Stimulated activated naive CD8-positive, alpha-beta T cell treated with anti-CD3 and anti-CD28 coated beads, Interleukin-15, Interleukin-2, amounts not matched to agents 100 ng/mL and 50 ng/mL, for 24 hours (primary cell): Measurements from ENCODE around the gene TGFBRAP1.
"Not testable (repeated sequence)": the region's sequence is repeated elsewhere in the genome, so short reads cannot be mapped to it uniquely, and the experiment has no call there.

Source experiments
- H3K27ac Mint-ChIP-seq: one replicate; pipeline ENCODE4 v1.8.0; 2021; ENCODE audit warnings: mild to moderate bottlenecking, mixed read lengths
- H3K27me3 Mint-ChIP-seq: one replicate; pipeline ENCODE4 v1.8.0; 2021; ENCODE audit warnings: mixed read lengths
- H3K36me3 Mint-ChIP-seq: one replicate; pipeline ENCODE4 v1.8.0; 2021; ENCODE audit warnings: low read depth, mixed read lengths
- H3K4me1 Mint-ChIP-seq: one replicate; pipeline ENCODE4 v1.8.0; 2021; ENCODE audit warnings: low read depth, mixed read lengths
- H3K4me3 Mint-ChIP-seq: one replicate; pipeline ENCODE4 v1.8.0; 2021; ENCODE audit warnings: mild to moderate bottlenecking, mixed read lengths
- H3K9me3 Mint-ChIP-seq: one replicate; pipeline ENCODE4 v1.8.0; 2021; ENCODE audit warnings: mixed read lengths

Gene TGFBRAP1

DNA sequence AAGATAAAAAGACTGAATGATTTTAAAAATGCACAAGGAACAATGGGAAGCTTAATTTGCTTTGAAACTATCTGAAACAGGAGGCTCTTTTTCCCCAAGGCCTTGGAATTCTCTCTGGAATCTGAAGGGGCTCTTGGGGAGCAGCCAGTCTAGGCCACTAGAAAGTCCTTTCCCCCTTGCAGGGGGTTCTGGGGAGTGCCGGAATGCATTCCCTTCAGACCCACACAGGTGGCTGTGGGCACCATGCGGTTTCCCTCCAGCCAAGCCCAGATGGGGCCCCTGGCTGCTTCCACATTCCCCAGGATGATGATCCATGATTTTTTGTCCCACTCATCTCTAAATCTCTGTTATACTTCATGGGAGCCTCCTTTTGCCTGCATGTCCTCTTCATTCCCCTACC lies 77.3 kb downstream of the TGFBRAP1 start:
- H3K27me3 Mint-ChIP-seq, result no peaks in the 10 kb centered on the region
- H3K4me1 Mint-ChIP-seq, result no peaks in the 10 kb centered on the region
- H3K4me3 Mint-ChIP-seq, result no peak overlapping the region
- no peaks in the 10 kb centered on the region for H3K9me3 Mint-ChIP-seq
- H3K36me3 Mint-ChIP-seq, result no peaks in the 10 kb centered on the region
- H3K27ac Mint-ChIP-seq, result no peak overlapping the region

DNA sequence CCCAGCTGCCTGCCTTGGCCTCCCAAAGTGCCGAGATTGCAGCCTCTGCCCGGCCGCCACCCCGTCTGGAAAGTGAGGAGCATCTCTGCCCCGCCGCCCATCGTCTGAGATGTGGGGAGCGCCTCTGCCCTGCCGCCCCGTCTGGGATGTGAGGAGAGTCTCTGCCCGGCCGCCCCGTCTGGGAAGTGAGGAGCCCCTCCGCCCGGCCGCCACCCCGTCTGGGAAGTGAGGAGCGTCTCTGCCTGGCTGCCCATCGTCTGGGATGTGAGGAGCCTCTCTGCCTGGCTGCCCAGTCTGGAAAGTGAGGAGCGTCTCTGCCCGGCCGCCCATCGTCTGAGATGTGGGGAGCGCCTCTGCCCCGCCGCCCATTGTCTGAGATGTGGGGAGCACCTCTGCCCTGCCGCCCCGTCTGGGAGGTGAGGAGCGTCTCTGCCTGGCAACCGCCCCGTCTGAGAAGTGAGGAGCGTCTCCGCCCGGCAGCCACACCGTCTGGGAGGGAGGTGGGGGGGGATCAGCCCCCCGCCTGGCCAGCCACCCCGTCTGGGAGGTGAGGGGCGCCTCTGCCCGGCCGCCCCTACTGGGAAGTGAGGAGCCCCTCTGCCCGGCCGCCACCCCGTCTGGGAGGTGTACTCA lies 78.4 kb downstream of the TGFBRAP1 start:
- not testable (repeated sequence) for H3K27me3 Mint-ChIP-seq, H3K36me3 Mint-ChIP-seq, H3K4me3 Mint-ChIP-seq, H3K27ac Mint-ChIP-seq, H3K9me3 Mint-ChIP-seq, H3K4me1 Mint-ChIP-seq

DNA sequence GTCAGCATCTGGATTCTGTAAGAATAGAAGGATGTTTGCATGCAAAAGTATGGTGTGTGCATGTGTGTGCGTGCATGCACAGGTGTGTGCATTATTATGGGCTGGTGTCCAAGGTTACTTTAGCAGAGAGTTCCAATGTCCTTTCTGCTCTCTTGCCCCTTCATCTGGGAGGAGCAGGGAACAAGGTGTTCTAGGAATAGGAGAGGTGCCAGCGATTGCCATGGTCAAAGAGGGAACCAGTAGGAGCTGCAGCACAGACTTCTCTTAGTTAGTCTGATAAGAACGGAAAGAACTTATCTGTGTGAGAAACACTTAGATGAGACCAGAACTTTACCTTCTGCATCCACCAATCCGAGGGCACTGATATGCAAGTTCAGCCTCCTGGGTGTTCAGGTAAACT lies 79.6 kb downstream of the TGFBRAP1 start:
- H3K9me3 Mint-ChIP-seq, result no peaks in the 10 kb centered on the region
- H3K4me1 Mint-ChIP-seq, result no peaks in the 10 kb centered on the region
- H3K27me3 Mint-ChIP-seq, result no peaks in the 10 kb centered on the region

GRCh38 chr2:105249181-105249580 lies 80.4 kb downstream of the TGFBRAP1 start:
- Mint-ChIP-seq H3K4me3 (no peak overlapping the region), H3K27me3 (no peaks in the 10 kb centered on the region), H3K27ac (no peak overlapping the region), H3K4me1 (no peaks in the 10 kb centered on the region), H3K9me3 (no peaks in the 10 kb centered on the region), H3K36me3 (no peaks in the 10 kb centered on the region)

More for the DNA sequence above, 79.6 kb downstream of the TGFBRAP1 start:
- no peak overlapping the region for H3K4me3 Mint-ChIP-seq
- no peak overlapping the region for H3K27ac Mint-ChIP-seq
- H3K36me3 Mint-ChIP-seq, result no peaks in the 10 kb centered on the region

DNA sequence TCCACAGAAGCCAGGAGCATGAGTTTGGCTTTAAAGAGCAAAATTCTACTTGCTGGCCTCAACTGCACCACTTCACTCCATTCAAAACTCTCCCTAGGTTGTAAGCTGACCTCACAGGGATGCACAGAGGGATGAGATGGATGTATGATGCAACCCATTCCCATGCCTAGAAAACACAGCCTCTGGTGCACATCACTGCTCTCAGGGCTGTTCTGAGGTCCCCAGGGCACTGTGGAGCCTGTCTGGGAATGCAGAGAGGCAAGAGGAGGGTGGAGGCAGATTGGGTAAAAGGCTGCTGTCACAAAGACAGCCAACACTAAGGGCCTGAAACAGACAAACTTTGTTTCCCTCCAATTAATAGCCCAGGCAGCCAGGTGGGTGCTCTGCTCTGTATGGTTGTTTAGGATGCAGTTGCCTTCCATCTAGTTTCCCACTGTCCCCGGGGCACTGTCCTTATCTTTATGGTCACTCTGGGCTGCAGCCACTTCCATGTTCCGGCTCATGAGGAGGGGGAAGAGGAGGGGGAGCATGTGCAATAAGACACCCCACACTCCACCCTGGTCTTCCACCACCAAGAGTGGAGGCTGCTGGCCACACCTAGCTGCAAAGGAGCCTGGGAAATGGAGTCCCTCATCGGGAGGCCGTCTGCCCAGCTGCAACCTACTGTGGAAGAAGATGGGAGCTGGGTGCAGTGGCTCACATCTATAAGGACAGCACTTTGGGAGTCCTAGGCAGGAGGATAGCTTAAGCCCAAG lies 81.0 kb downstream of the TGFBRAP1 start:
- Mint-ChIP-seq H3K36me3 (no peaks in the 10 kb centered on the region), H3K27me3 (no peaks in the 10 kb centered on the region), H3K4me1 (no peaks in the 10 kb centered on the region), H3K4me3 (no peak overlapping the region), H3K27ac (no peak overlapping the region), H3K9me3 (no peaks in the 10 kb centered on the region)

- Mint-ChIP-seq H3K9me3 (no peaks in the 10 kb centered on the region), H3K27ac (no peak overlapping the region), H3K4me1 (no peaks in the 10 kb centered on the region), H3K27me3 (no peaks in the 10 kb centered on the region), H3K4me3 (no peak overlapping the region), H3K36me3 (no peaks in the 10 kb centered on the region)
These were observed 85.1 kb downstream of the TGFBRAP1 start for GRCh38 chr2:105244451-105244850.

DNA sequence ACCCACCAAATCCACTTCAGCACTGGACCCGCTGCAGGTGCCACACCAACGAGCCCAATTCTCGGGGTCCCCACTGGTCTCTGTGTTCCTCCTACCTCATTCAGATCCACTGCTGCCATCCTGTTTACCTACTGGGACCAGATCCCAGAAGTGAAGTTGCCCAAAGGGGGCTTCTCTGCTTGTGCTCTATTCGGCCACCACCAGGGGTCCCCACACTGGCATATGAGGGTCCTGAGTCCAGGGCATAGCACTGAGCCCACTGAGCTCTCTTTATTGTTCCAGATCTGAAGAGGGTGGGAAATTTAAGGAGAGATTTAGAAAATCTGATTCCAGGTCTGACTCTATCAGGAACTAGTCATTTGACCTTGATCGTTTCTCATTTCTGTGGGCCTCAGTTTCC lies 85.6 kb downstream of the TGFBRAP1 start:
- no peaks in the 10 kb centered on the region for H3K36me3 Mint-ChIP-seq
- H3K4me3 Mint-ChIP-seq, result no peak overlapping the region
- H3K4me1 Mint-ChIP-seq, result no peaks in the 10 kb centered on the region
- no peaks in the 10 kb centered on the region for H3K9me3 Mint-ChIP-seq
- no peak overlapping the region for H3K27ac Mint-ChIP-seq
- no peaks in the 10 kb centered on the region for H3K27me3 Mint-ChIP-seq

DNA sequence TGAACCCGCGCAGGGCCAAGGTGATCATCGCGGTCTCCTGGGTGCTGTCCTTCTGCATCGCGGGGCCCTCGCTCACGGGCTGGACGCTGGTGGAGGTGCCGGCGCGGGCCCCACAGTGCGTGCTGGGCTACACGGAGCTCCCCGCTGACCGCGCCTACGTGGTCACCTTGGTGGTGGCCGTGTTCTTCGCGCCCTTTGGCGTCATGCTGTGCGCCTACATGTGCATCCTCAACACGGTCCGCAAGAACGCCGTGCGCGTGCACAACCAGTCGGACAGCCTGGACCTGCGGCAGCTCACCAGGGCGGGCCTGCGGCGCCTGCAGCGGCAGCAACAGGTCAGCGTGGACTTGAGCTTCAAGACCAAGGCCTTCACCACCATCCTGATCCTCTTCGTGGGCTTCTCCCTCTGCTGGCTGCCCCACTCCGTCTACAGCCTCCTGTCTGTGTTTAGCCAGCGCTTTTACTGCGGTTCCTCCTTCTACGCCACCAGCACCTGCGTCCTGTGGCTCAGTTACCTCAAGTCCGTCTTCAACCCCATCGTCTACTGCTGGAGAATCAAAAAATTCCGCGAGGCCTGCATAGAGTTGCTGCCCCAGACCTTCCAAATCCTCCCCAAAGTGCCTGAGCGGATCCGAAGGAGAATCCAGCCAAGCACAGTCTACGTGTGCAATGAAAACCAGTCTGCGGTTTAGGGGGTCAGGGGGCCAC lies 87.1 kb downstream of the TGFBRAP1 start:
- no peaks in the 10 kb centered on the region for H3K36me3 Mint-ChIP-seq
- H3K4me3 Mint-ChIP-seq, result no peak overlapping the region
- H3K9me3 Mint-ChIP-seq, result no peaks in the 10 kb centered on the region
- no peaks in the 10 kb centered on the region for H3K27me3 Mint-ChIP-seq
- H3K27ac Mint-ChIP-seq, result no peak overlapping the region
- no peaks in the 10 kb centered on the region for H3K4me1 Mint-ChIP-seq

DNA sequence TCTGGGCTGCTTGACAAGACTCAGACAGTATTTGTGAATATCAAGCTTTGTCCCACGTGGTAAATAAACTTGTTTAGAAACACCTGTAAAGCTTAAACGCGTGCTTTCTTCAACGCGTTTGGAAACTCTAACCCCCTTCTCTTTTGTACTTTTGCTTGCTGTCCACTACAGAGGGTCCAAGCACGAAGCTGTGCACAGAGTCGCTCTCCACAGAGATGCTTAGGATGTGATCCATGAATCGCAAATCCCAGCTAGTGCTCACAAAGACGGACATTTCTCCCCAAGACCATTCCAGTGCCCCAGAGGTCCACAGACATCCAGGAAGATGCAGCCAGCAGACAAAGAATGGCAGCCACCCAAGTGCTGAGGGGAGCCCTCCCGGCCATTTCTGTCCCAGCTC lies 88.1 kb downstream of the TGFBRAP1 start, which contains the start of gene GPR45:
Gene GPR45, plus strand, starts transcription at position 301 of the 400 bp plus-strand sequence. CDS start 116 bp downstream, outside the sequence.
- Mint-ChIP-seq H3K27me3 (peaks cover 4% of the 10 kb centered on the region), H3K36me3 (no peaks in the 10 kb centered on the region), H3K9me3 (no peaks in the 10 kb centered on the region), H3K27ac (no peak within 1 kb of the TSS), H3K4me3 (no peak within 1 kb of the TSS), H3K4me1 (no peaks in the 10 kb centered on the region)

DNA sequence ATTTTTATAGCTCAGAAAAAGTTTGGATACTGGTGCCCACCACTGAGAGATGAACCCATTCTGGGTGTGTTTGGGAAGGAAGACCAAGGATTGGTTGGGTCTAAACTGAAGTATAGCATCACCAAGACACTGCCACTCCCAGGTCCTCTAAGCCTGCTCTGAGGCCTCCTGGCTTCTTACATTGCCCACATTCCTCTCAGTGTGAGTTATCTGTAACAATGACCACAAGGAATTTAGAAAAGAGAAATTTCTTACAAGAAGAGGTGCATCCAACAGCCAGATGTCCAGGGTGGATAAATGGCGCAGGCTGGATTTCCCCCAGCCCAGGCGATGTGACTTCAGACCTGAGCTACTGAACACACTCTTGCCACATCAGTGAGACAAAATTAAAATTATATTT lies 89.6 kb downstream of the TGFBRAP1 start:
- no peaks in the 10 kb centered on the region for H3K9me3 Mint-ChIP-seq
- peaks cover 4% of the 10 kb centered on the region for H3K27me3 Mint-ChIP-seq
- H3K27ac Mint-ChIP-seq, result no peak overlapping the region
- no peaks in the 10 kb centered on the region for H3K4me1 Mint-ChIP-seq
- no peaks in the 10 kb centered on the region for H3K36me3 Mint-ChIP-seq
- H3K4me3 Mint-ChIP-seq, result no peak overlapping the region

DNA sequence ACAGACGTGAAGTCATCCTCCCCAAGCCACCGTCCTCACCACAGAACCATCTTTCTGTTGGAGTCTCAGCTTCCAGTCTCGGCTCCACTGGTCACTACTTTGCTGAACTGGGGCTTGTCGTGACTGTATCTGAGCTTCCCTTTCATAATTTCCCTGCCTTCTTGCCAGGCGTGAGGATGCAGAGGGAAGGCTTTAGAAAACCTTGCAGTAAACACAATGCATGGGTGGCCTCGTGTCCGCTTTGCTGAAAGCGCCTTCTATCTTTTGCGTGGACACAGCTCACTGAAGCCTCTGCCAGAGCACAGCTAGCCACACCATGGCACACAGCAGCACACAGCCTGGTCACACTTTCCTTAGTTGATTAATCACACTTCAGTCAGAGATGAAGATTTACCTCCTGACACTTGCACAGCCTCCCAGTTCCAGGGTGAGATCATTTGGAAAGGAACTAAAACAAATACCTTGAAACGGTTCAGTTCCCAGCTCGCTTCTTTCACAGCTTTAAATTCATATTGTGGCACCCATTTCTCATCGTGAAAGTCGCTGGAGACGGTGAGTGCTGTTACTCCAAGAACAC lies 90.8 kb downstream of the TGFBRAP1 start:
- Mint-ChIP-seq H3K9me3 (no peaks in the 10 kb centered on the region), H3K36me3 (no peaks in the 10 kb centered on the region), H3K4me3 (no peak overlapping the region), H3K4me1 (no peaks in the 10 kb centered on the region), H3K27me3 (peaks cover 4% of the 10 kb centered on the region), H3K27ac (no peak overlapping the region)

DNA sequence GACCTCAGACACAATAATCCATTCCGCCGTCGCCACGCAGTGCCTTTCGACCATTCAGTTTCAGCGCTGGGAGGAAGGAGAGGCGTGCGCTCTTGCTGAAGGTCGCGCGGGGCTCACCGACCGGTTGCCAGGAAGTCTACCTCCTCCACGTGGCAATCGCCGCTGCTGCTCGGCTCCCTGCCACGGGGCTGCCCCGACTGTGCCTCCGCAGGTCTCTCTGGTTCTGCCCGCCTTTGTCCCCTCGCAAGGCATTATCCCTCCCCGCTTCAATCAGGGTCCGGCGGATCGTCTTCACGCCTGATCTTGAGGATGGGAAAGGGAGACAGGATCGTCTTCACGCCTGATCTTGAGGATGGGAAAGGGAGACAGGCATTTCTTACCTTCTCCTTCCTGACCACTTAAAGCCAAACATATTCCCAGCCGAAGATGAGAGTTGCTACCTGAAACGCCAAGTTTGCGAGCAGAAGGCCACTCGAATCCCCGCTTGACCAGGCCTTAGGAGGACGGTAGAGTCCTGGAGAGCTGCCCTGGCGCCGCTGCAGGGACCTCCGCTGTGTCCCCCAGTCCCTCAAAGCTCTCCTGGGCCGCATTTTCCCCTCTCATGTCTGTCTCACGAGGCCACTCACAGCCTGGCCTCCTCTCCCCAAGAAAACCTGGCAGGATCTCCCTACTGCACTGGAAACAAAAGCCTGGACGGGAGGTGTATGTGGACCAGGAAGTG lies 92.3 kb downstream of the TGFBRAP1 start:
- Mint-ChIP-seq H3K9me3 (no peaks in the 10 kb centered on the region), H3K4me1 (no peaks in the 10 kb centered on the region), H3K36me3 (no peaks in the 10 kb centered on the region), H3K27me3 (peaks cover 4% of the 10 kb centered on the region), H3K4me3 (no peak overlapping the region), H3K27ac (no peak overlapping the region)

DNA sequence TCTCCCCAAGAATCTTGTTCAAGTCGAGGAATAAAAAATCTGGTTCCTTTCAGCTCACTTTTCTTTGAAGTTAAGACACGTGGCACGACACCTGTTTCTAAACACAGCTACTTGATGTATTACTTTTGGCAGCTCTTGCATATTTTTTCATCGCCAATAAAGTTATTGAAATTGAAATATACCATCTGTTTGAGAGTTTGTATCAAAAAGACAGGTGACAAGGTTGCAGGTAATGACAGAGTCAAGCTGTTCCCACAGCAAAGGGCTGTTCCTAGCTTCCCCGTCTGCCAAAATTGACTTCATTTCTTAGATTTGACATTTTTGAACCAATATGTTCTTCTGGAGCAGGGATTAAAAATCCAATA lies 93.5 kb downstream of the TGFBRAP1 start:
- H3K4me3 Mint-ChIP-seq, result no peak overlapping the region
- H3K4me1 Mint-ChIP-seq, result no peaks in the 10 kb centered on the region
- H3K36me3 Mint-ChIP-seq, result no peaks in the 10 kb centered on the region

GRCh38 chr2:105235388-105236059 lies 94.0 kb downstream of the TGFBRAP1 start:
- Mint-ChIP-seq H3K27me3 (peaks cover 4% of the 10 kb centered on the region), H3K27ac (no peak overlapping the region), H3K4me1 (no peaks in the 10 kb centered on the region), H3K36me3 (no peaks in the 10 kb centered on the region), H3K9me3 (no peaks in the 10 kb centered on the region), H3K4me3 (no peak overlapping the region)

More for the DNA sequence above, 93.5 kb downstream of the TGFBRAP1 start:
- no peak overlapping the region for H3K27ac Mint-ChIP-seq
- peaks cover 4% of the 10 kb centered on the region for H3K27me3 Mint-ChIP-seq
- no peaks in the 10 kb centered on the region for H3K9me3 Mint-ChIP-seq
